ENCODE data around the gene RTEL1. TPM values are rescaled to one million over a fixed set of nuclear protein-coding genes. Genes with fewer than 3 reads are reported as not detected.

RTEL1 gene
- total RNA-seq, 2 experiments from 2014 or later, result 25.5 to 27.6 TPM

DNA sequence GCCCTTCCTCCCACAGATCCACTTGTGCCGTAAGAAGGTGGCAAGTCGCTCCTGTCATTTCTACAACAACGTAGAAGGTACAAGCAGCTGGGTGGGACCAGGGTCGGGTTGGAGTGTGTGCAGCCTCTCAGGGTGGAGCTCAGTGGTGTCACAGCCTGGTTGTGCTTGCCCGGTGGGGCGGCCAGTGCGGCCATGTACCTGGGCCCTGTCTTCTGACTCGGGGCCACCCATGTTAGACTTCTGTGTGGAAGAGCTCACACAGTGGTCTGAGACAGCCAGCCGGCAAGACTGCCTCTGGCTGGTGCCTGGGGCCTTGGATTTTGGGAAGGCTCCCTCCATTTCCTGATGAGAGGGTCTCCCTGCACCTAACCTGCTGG is 4.7 kb downstream of the RTEL1 start:
- Histone ChIP-seq H3K9me3 (ENCODE audit: control insufficient read depth in 1 of 2, insufficient read depth in 1 of 2, low read length in 2 of 2) (no peaks in the 10 kb centered on the region), H3K4me3 (ENCODE audit: low read length) (no peak overlapping the region), H3K36me3 (ENCODE audit: insufficient read depth, low read length) (peaks cover 38% of the 10 kb centered on the region), H3K27me3 (ENCODE audit: control insufficient read depth in 1 of 2, insufficient read depth in 2 of 2, low read length in 2 of 2) (no peaks in the 10 kb centered on the region), H3K4me1 (ENCODE audit: insufficient read depth, low read length) (peaks cover 15% of the 10 kb centered on the region), H3K27ac (ENCODE audit: low read depth in 1 of 2, low read length in 2 of 2) (no peak overlapping the region)
- TF ChIP-seq, protein P1, sequence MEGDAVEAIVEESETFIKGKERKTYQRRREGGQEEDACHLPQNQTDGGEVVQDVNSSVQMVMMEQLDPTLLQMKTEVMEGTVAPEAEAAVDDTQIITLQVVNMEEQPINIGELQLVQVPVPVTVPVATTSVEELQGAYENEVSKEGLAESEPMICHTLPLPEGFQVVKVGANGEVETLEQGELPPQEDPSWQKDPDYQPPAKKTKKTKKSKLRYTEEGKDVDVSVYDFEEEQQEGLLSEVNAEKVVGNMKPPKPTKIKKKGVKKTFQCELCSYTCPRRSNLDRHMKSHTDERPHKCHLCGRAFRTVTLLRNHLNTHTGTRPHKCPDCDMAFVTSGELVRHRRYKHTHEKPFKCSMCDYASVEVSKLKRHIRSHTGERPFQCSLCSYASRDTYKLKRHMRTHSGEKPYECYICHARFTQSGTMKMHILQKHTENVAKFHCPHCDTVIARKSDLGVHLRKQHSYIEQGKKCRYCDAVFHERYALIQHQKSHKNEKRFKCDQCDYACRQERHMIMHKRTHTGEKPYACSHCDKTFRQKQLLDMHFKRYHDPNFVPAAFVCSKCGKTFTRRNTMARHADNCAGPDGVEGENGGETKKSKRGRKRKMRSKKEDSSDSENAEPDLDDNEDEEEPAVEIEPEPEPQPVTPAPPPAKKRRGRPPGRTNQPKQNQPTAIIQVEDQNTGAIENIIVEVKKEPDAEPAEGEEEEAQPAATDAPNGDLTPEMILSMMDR (IDR thresholded peaks at IDR 0.05), result no peak
- H3K27me3 Mint-ChIP-seq, result no peaks in the 10 kb centered on the region
- H3K36me3 Mint-ChIP-seq (ENCODE audit: low read depth), result peaks cover 24% of the 10 kb centered on the region
- intact Hi-C loops (cut with DNase I, micrococcal nuclease), result no loop called here
- H3K27ac Mint-ChIP-seq, result no peak overlapping the region
- no peak for ATAC-seq (ENCODE audit: poor library complexity)
- ChIA-PET CTCF (no interaction called here), POLR2A (no interaction called here)
- no peaks in the 10 kb centered on the region for H3K9me3 Mint-ChIP-seq
- no peak overlapping the region for H3K4me3 Mint-ChIP-seq
- peaks cover 26% of the 10 kb centered on the region for H3K4me1 Mint-ChIP-seq (ENCODE audit: low read depth)
- DNase-seq, result no peak

- Histone ChIP-seq H3K4me3 (ENCODE audit: low read length) (no peak overlapping the region), H3K36me3 (ENCODE audit: insufficient read depth, low read length) (peaks cover 38% of the 10 kb centered on the region), H3K9me3 (ENCODE audit: control insufficient read depth in 1 of 2, insufficient read depth in 1 of 2, low read length in 2 of 2) (no peaks in the 10 kb centered on the region), H3K27ac (ENCODE audit: low read depth in 1 of 2, low read length in 2 of 2) (no peak overlapping the region), H3K4me1 (ENCODE audit: insufficient read depth, low read length) (peaks cover 11% of the 10 kb centered on the region), H3K27me3 (ENCODE audit: control insufficient read depth in 1 of 2, insufficient read depth in 2 of 2, low read length in 2 of 2) (no peaks in the 10 kb centered on the region)
- intact Hi-C loops (cut with DNase I, micrococcal nuclease), result no loop called here
- ATAC-seq (ENCODE audit: poor library complexity) (no peak), DNase-seq (no peak)
- TF ChIP-seq, protein P1 (IDR thresholded peaks at IDR 0.05), result no peak
- ChIA-PET POLR2A (no interaction called here), CTCF (no interaction called here)
- Mint-ChIP-seq H3K27me3 (no peaks in the 10 kb centered on the region), H3K27ac (no peak overlapping the region), H3K4me1 (ENCODE audit: low read depth) (peaks cover 19% of the 10 kb centered on the region), H3K9me3 (no peaks in the 10 kb centered on the region), H3K36me3 (ENCODE audit: low read depth) (peaks cover 24% of the 10 kb centered on the region), H3K4me3 (no peak overlapping the region)
Measured at GRCh38 chr20:63663332-63664066, 5.4 kb downstream of the RTEL1 start.

DNA sequence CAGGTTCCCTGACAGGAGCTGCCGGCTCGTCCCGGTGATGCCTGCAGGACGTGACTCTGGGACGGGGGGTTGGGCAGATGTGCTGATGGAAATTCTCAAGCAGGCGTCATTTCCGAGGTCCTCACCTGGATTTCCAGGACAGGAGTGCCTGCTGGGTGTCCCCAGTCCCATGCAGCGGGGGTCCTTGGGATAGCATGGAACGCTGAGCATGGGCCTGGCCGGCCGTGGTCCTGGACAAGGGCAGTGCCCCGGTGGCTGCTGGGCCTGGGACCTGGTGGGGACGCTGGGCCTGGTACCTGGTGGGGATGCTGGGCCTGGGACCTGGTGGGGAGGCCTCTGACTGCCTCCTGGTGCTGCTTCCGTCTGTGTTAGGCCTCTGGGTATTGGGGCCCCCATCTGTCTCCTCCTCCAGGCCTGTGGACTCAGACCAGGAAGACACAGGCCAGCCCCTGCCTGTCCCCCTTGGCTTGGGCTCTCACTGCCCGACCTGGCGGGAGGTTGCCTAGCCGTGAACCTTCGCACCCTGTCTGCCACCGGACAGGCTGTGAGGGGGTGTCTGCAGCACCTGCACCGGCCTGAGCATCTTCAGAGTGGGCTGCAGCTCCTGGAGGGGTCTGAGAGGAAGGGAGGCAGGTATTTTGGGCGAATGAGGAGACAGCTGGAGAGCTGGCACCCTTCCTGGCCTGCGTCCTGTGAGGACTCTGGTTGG is 6.2 kb downstream of the RTEL1 start:
- Mint-ChIP-seq H3K9me3 (no peaks in the 10 kb centered on the region), H3K36me3 (ENCODE audit: low read depth) (peaks cover 28% of the 10 kb centered on the region), H3K27me3 (no peaks in the 10 kb centered on the region), H3K4me3 (no peak overlapping the region), H3K4me1 (ENCODE audit: low read depth) (peaks cover 11% of the 10 kb centered on the region), H3K27ac (no peak overlapping the region)
- intact Hi-C loops (cut with DNase I, micrococcal nuclease), result no loop called here
- ATAC-seq (ENCODE audit: poor library complexity), result no peak
- no peak for DNase-seq
- ChIA-PET CTCF (no interaction called here), POLR2A (no interaction called here)
- peaks cover 38% of the 10 kb centered on the region for H3K36me3 ChIP-seq (ENCODE audit: insufficient read depth, low read length)
- no peaks in the 10 kb centered on the region for H3K9me3 ChIP-seq (ENCODE audit: control insufficient read depth in 1 of 2, insufficient read depth in 1 of 2, low read length in 2 of 2)
- H3K27me3 ChIP-seq (ENCODE audit: control insufficient read depth in 1 of 2, insufficient read depth in 2 of 2, low read length in 2 of 2), result no peaks in the 10 kb centered on the region
- no peak overlapping the region for H3K4me3 ChIP-seq (ENCODE audit: low read length)
- TF ChIP-seq, protein P1 (IDR thresholded peaks at IDR 0.05), result no peak
- no peak overlapping the region for H3K27ac ChIP-seq (ENCODE audit: low read depth in 1 of 2, low read length in 2 of 2)
- H3K4me1 ChIP-seq (ENCODE audit: insufficient read depth, low read length), result peaks cover 3% of the 10 kb centered on the region

Measured in CD4-positive, alpha-beta T cell (primary cell).